Prostate gland (tissue), 2 donors: ENCODE results near the gene SCTR.

Experiments used
- CTCF ChIP-seq, 4 experiments: fragments of 200-600 bp in 2 of 4; fragments of 450-650 bp in 2 of 4; sonication (generic) in 2 of 4; IDR thresholded peaks; 1 replicate in 3 of 4; 2 replicates in 1 of 4; pipeline ENCODE4 v1.5.1; 2016 to 2019; ENCODE audit warnings: antibody characterized with exemption in 4 of 4, mild to moderate bottlenecking in 2 of 4, moderate library complexity in 2 of 4
- POLR2A ChIP-seq: fragments of 450-650 bp; IDR thresholded peaks from one replicate; pipeline ENCODE4 v1.6.1; 2016; ENCODE audit warnings: antibody characterized with exemption, mild to moderate bottlenecking
- POLR2AphosphoS5 ChIP-seq: sonication (generic); formaldehyde crosslinking; IDR thresholded peaks from one replicate; pipeline ENCODE4 v1.6.1; 2017; ENCODE audit warnings: antibody characterized with exemption

- TF ChIP-seq CTCF (IDR thresholded peaks at IDR 0.05), result no peak
- TF ChIP-seq POLR2A, result no peak
- no peak for TF ChIP-seq POLR2AphosphoS5
These were observed 20.7 kb upstream of the SCTR start for GRCh38 chr2:119544939-119545475.
